B cell (primary cell): Measurements from ENCODE around the gene FLT3LG. TPM values are rescaled to one million over a fixed set of nuclear protein-coding genes. Genes with fewer than 3 reads are reported as not detected.

Experiments used
- ATAC-seq: fragments of 200-7000 bp; cut with Tn5 transposase; one replicate; pipeline ENCODE4 v1.10.0; 2021; ENCODE audit warnings: low read depth, mild to moderate bottlenecking, moderate number of reproducible peaks, moderate library complexity
- CTCF ChIA-PET: fragments of 350-600 bp; sonication (Branson Sonifier 250); formaldehyde crosslinking; loops from one replicate; lab custom pipeline; 2021; ENCODE audit warnings: antibody characterized with exemption, inconsistent platforms; lab: Charles Lee
- POLR2A ChIA-PET: fragments of 350-600 bp; sonication (Branson Sonifier 250); formaldehyde crosslinking; loops from one replicate; lab custom pipeline; 2021; ENCODE audit warnings: antibody characterized with exemption; lab: Charles Lee
- DNase-seq: peaks from one replicate; pipeline ENCODE4 v3.0.0; 2013
- H2AFZ ChIP-seq: 2 replicates; pipeline ENCODE4 v1.6.1; 2012; ENCODE audit warnings: mild to moderate bottlenecking, low read depth, low read length; ENCODE audit not compliant: insufficient read depth, poor library complexity, severe bottlenecking
- H3K27ac ChIP-seq, 2 donors: 1 replicate in 1 of 2; 2 replicates in 1 of 2; pipeline ENCODE4 v1.5.1; 2012 to 2013; ENCODE audit warnings: low read length in 2 of 2, mild to moderate bottlenecking in 2 of 2, moderate library complexity in 1 of 2
- H3K27me3 ChIP-seq, 4 experiments: fragments of 200-600 bp in 1 of 4; sonication (generic) in 1 of 4; replicated peaks in 1 of 4; 1 replicate in 2 of 4; 2 replicates in 2 of 4; pipeline versions ENCODE4 v1.6.1 to v1.7.0; 2013 to 2016; ENCODE audit warnings: low read length in 3 of 4, mild to moderate bottlenecking in 2 of 4, mixed read lengths in 1 of 4, moderate library complexity in 1 of 4; ENCODE audit not compliant: insufficient read depth in 4 of 4, control insufficient read depth in 3 of 4; ENCODE audit errors: control extremely low read depth in 1 of 4
- H3K36me3 ChIP-seq, 2 experiments: replicated peaks in 1 of 2; 1 replicate in 1 of 2; 2 replicates in 1 of 2; pipeline versions ENCODE4 v1.6.1 to v1.7.1; 2013; ENCODE audit warnings: low read length in 1 of 2; ENCODE audit not compliant: insufficient read depth in 2 of 2, control insufficient read depth in 1 of 2; ENCODE audit errors: control extremely low read depth in 1 of 2, extremely low read depth in 1 of 2
- H3K4me1 ChIP-seq, 2 donors: fragments of 200-600 bp in 1 of 2; sonication (generic) in 1 of 2; 1 replicate in 1 of 2; 2 replicates in 1 of 2; pipeline versions ENCODE4 v1.5.1 to v1.6.1; 2013 to 2017; ENCODE audit warnings: low read length in 2 of 2; ENCODE audit not compliant: control insufficient read depth in 2 of 2, insufficient read depth in 2 of 2
- H3K4me2 ChIP-seq: replicated peaks from 2 replicates; pipeline ENCODE3; 2012; ENCODE audit warnings: mild to moderate bottlenecking, low read depth, low read length; ENCODE audit not compliant: poor library complexity, severe bottlenecking
- H3K4me3 ChIP-seq, 5 experiments: fragments of 200-600 bp in 1 of 5; sonication (generic) in 1 of 5; 1 replicate in 3 of 5; 2 replicates in 2 of 5; pipeline versions ENCODE4 v1.5.1 to v1.7.0; 2011 to 2016; ENCODE audit warnings: low read length in 4 of 5, mild to moderate bottlenecking in 4 of 5, low read depth in 2 of 5, control low read depth in 1 of 5, moderate library complexity in 1 of 5; ENCODE audit not compliant: insufficient read depth in 1 of 5; ENCODE audit errors: control extremely low read depth in 1 of 5, extremely low read depth in 1 of 5
- H3K79me2 ChIP-seq: fragments of 200-600 bp; sonication (generic); one replicate; pipeline ENCODE4 v1.6.0; 2016; ENCODE audit warnings: low read length; ENCODE audit not compliant: control insufficient read depth, insufficient read depth
- H3K9ac ChIP-seq: fragments of 200-600 bp; sonication (generic); 2 replicates; pipeline ENCODE4 v1.6.1; 2017; ENCODE audit warnings: mild to moderate bottlenecking, low read length, moderate library complexity
- H3K9me3 ChIP-seq, 3 donors: one replicate each; pipeline versions ENCODE4 v1.6.1 to v1.7.1; 2013; ENCODE audit warnings: low read length in 2 of 3; ENCODE audit not compliant: control insufficient read depth in 2 of 3, insufficient read depth in 1 of 3; ENCODE audit errors: control extremely low read depth in 1 of 3
- H4K20me1 ChIP-seq: 2 replicates; pipeline ENCODE4 v1.6.0; 2012; ENCODE audit warnings: mild to moderate bottlenecking, low read length; ENCODE audit not compliant: insufficient read depth, control insufficient read depth, poor library complexity, severe bottlenecking
- H3K27ac Mint-ChIP-seq: one replicate; pipeline ENCODE4 v1.8.0; 2021; ENCODE audit warnings: mixed read lengths
- H3K27me3 Mint-ChIP-seq: one replicate; pipeline ENCODE4 v1.8.0; 2021; ENCODE audit warnings: mixed read lengths
- H3K4me1 Mint-ChIP-seq: one replicate; pipeline ENCODE4 v1.8.0; 2021; ENCODE audit warnings: mixed read lengths
- H3K4me3 Mint-ChIP-seq: one replicate; pipeline ENCODE4 v1.8.0; 2021; ENCODE audit warnings: mixed read lengths
- H3K9me3 Mint-ChIP-seq: one replicate; pipeline ENCODE4 v1.8.0; 2022; ENCODE audit warnings: mixed read lengths; ENCODE audit not compliant: insufficient read depth
- EZH2 ChIP-seq: IDR thresholded peaks from 2 replicates; pipeline ENCODE4 v1.6.1; 2012; ENCODE audit warnings: borderline replicate concordance, low read depth, mild to moderate bottlenecking, moderate library complexity, low read length; ENCODE audit not compliant: insufficient read depth, poor library complexity, severe bottlenecking
- WGBS: methylation state at CpG from one replicate; pipeline ENCODE4 v1.1.5; 2013; ENCODE audit warnings: missing lambda C conversion rate; ENCODE audit not compliant: insufficient coverage; 5-methylcytosine and 5-hydroxymethylcytosine counted together
- intact Hi-C: fragments of 100-400 bp; cut with micrococcal nuclease; formaldehyde crosslinking; loops from one replicate; pipeline ENCODE4 v1.10.0; 2022
- polyA plus RNA-seq: library from polyadenylated mRNA; depleted of rRNA; stranded (reverse); fragments of >200 nt; gene quantifications from 2 replicates; pipeline ENCODE4 v1.2.3, GENCODE V29; 2012
- total RNA-seq, 2 donors: library from RNA; stranded (reverse); fragments of 120-200 nt in 1 of 2; gene quantifications; 1 replicate in 1 of 2; 2 replicates in 1 of 2; pipeline versions ENCODE4 v1.2.3 to v1.2.4, GENCODE V29; 2013 to 2022
- TF ChIP-seq, protein P1 (sequence below): fragments of 200-600 bp; IDR thresholded peaks from one replicate; pipeline ENCODE4 v1.8.0; 2022; ENCODE audit warnings: antibody characterized with exemption, mild to moderate bottlenecking

Gene FLT3LG
- total and polyA plus RNA-seq, 2 donors (not counting 1 experiment from before 2014, with no cell fraction given), result 31.0 to 49.8 TPM

DNA sequence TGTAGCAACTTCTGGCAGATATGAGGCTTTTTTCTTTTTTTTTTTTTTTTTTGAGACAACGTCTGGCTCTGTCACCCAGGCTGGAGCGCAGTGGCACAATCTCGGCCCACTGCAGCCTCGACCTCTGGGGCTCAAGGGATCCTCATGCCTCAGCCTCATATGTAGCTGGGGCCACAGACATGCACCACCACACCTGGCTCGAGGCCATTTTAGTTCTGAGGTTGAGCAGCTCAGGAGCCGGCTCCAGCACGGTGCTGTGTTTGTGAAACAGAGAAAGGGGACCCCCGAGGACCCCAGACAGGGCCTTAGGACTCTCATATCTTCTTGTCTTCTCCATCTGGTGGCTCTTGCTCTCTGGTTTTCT lies 3.4 kb upstream of the FLT3LG start:
- 37% methylated on average over 5 of the region's 8 CpGs for WGBS
- H3K9me3 ChIP-seq, result peaks cover 0 to 17% (median 0%) of the 10 kb centered on the region in 3 donors
- intact Hi-C loops, result loop anchor here (1.0 to 10.0 kb wide), 3 partner anchors 27 to 836 kb away; partner anchors contain the start of gene DBP
- H4K20me1 ChIP-seq, result no peaks in the 10 kb centered on the region
- peaks cover 52 to 70% of the 10 kb centered on the region in 2 donors for H3K4me1 ChIP-seq
- Mint-ChIP-seq H3K9me3 (no peaks in the 10 kb centered on the region), H3K4me1 (peaks cover 54% of the 10 kb centered on the region), H3K27me3 (no peaks in the 10 kb centered on the region), H3K27ac (peak overlapping the region; percentile 98), H3K4me3 (peak overlapping the region; percentile 67)
- H2AFZ ChIP-seq, result no peak overlapping the region
- DNase-seq (no peak), ATAC-seq (no peak)
- ChIA-PET POLR2A (interaction anchor here (0.6 to 3.5 kb wide), 10 partner anchors 8 to 136 kb away, joined by 3 to 57 read pairs (median 12); partner anchors contain the start of genes ALDH16A1, CD37, PIH1D1 and RPS11), CTCF (interaction anchor here (0.7 to 5.7 kb wide), 33 partner anchors 8 to 372 kb away, joined by 3 to 70 read pairs (median 4); partner anchors contain the start of genes ALDH16A1, CD37, GFY and KASH5)
- peaks cover 22% of the 10 kb centered on the region for H3K79me2 ChIP-seq
- H3K27me3 ChIP-seq, result no peaks in the 10 kb centered on the region
- H3K4me3 ChIP-seq, result no peak overlapping the region
- peak overlapping the region; percentile 45 for H3K9ac ChIP-seq
- H3K36me3 ChIP-seq, result peaks cover 0 to 10% of the 10 kb centered on the region in 2 experiments
- H3K27ac ChIP-seq, result peak overlapping the region; percentile 96 to 98
- no peak for TF ChIP-seq EZH2
- TF ChIP-seq, protein P1, sequence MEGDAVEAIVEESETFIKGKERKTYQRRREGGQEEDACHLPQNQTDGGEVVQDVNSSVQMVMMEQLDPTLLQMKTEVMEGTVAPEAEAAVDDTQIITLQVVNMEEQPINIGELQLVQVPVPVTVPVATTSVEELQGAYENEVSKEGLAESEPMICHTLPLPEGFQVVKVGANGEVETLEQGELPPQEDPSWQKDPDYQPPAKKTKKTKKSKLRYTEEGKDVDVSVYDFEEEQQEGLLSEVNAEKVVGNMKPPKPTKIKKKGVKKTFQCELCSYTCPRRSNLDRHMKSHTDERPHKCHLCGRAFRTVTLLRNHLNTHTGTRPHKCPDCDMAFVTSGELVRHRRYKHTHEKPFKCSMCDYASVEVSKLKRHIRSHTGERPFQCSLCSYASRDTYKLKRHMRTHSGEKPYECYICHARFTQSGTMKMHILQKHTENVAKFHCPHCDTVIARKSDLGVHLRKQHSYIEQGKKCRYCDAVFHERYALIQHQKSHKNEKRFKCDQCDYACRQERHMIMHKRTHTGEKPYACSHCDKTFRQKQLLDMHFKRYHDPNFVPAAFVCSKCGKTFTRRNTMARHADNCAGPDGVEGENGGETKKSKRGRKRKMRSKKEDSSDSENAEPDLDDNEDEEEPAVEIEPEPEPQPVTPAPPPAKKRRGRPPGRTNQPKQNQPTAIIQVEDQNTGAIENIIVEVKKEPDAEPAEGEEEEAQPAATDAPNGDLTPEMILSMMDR, result no peak
- H3K4me2 ChIP-seq, result peak overlapping the region; percentile 59

DNA sequence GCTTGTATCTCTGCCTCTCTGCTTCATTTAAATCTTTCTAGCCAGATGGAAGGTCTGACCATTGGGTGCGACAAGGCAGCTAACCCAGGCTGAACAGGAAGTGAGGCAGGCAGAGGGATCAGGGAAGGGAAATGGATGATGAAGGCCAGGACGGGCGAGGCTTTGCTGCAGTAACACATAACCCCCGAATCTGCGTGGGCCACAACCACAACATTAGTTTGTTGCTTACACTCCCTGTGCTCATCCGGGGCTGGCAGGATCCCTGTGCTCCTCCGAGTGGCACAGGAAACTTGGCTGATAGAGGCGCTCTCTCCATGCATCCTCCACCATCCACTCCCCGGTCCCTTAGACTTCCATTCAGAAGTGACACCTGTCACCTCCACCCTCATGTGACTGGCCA lies 1.1 kb upstream of the FLT3LG start:
- H3K4me2 ChIP-seq, result no peak overlapping the region
- H3K4me1 Mint-ChIP-seq, result peaks cover 63% of the 10 kb centered on the region
- peaks cover 26% of the 10 kb centered on the region for H3K79me2 ChIP-seq
- CTCF ChIA-PET, result interaction anchor here (0.7 to 5.7 kb wide), 22 partner anchors 19 to 251 kb away, joined by 3 to 70 read pairs (median 6); partner anchors contain the start of genes ALDH16A1, NOSIP and PIH1D1
- H2AFZ ChIP-seq, result no peak overlapping the region
- H3K27me3 ChIP-seq, result no peaks in the 10 kb centered on the region
- no peaks in the 10 kb centered on the region for H3K9me3 Mint-ChIP-seq
- no peaks in the 10 kb centered on the region for H3K27me3 Mint-ChIP-seq
- H3K27ac Mint-ChIP-seq, result peak overlapping the region; percentile 97
- no peak overlapping the region for H3K9ac ChIP-seq
- DNase-seq (no peak), ATAC-seq (no peak)
- intact Hi-C loops, result loop anchor here (10.0 kb wide), 1 partner anchor 838 kb away; the partner anchor contains the start of gene DBP
- peaks cover 0 to 6% of the 10 kb centered on the region in 2 experiments for H3K36me3 ChIP-seq
- peaks cover 0 to 13% (median 0%) of the 10 kb centered on the region in 3 donors for H3K9me3 ChIP-seq
- H3K4me3 Mint-ChIP-seq, result peak overlapping the region; percentile 52
- H3K4me3 ChIP-seq, result no peak overlapping the region
- peak overlapping the region; percentile 41 to 81 for H3K27ac ChIP-seq
- WGBS, result 73% methylated on average over 7 of the region's 9 CpGs
- no peak for TF ChIP-seq EZH2
- TF ChIP-seq, protein P1, result no peak
- H4K20me1 ChIP-seq, result no peaks in the 10 kb centered on the region
- POLR2A ChIA-PET, result interaction anchor here (0.5 to 1.8 kb wide), 6 partner anchors 15 to 204 kb away, joined by 3 to 13 read pairs (median 8); partner anchors contain the start of genes PRMT1 and RPS11
- H3K4me1 ChIP-seq, result peaks cover 52 to 79% of the 10 kb centered on the region in 2 donors
